A549 (cell line): ENCODE results near the gene FOCAD.

ENCODE experiments used
- CHD4 ChIP-seq: fragments of 200-600 bp; sonication (generic); IDR thresholded peaks from 2 replicates; pipeline ENCODE4 v1.6.1; 2016; ENCODE audit warnings: antibody characterized with exemption, mild to moderate bottlenecking, borderline replicate concordance
- CTCF ChIP-seq: fragments of >200 bp; sonication (Bioruptor Twin); formaldehyde crosslinking; IDR thresholded peaks from 3 replicates; pipeline ENCODE4 v1.5.1; 2016
- EP300 ChIP-seq, 2 experiments: fragments of >200 bp; sonication (Bioruptor Twin); formaldehyde crosslinking; IDR thresholded peaks; 2 replicates in 1 of 2; 3 replicates in 1 of 2; pipeline ENCODE4 v1.6.1; 2016 to 2017
- RAD21 ChIP-seq, 2 experiments: fragments of >200 bp in 1 of 2; sonication (Bioruptor Twin) in 1 of 2; formaldehyde crosslinking in 1 of 2; IDR thresholded peaks in 1 of 2; conservative IDR thresholded peaks in 1 of 2; 2 replicates in 1 of 2; 3 replicates in 1 of 2; pipeline ENCODE4 v1.6.1; 2012 to 2018; ENCODE audit warnings: inconsistent platforms in 1 of 2
- SREBF2 ChIP-seq: fragments of 450-650 bp; IDR thresholded peaks from 2 replicates; pipeline ENCODE4 v1.6.1; 2014; ENCODE audit warnings: mild to moderate bottlenecking, moderate library complexity

- TF ChIP-seq CTCF (no peak), SREBF2 (no peak), CHD4 (no peak), RAD21 (conservative IDR thresholded peaks at IDR 0.05 in 1 of 2, IDR thresholded peaks at IDR 0.05 in 1 of 2) (no peak), EP300 (IDR thresholded peaks at IDR 0.05) (no peak)
Measured at GRCh38 chr9:20906326-20906725, 222.3 kb downstream of the FOCAD start.
